Neural progenitor cell (in vitro differentiated cells): ENCODE measurements around the gene ZNF827.

Experiments
- EZH2phosphoT487 ChIP-seq: fragments of 200-600 bp; sonication (generic); IDR thresholded peaks from 2 replicates; pipeline ENCODE4 v1.6.1; 2017; ENCODE audit warnings: antibody characterized with exemption
- TF ChIP-seq, protein P1 (sequence below): fragments of 200-600 bp; sonication (generic); IDR thresholded peaks from 2 replicates; pipeline ENCODE4 v1.5.1; 2017; ENCODE audit warnings: antibody characterized with exemption, mild to moderate bottlenecking

DNA sequence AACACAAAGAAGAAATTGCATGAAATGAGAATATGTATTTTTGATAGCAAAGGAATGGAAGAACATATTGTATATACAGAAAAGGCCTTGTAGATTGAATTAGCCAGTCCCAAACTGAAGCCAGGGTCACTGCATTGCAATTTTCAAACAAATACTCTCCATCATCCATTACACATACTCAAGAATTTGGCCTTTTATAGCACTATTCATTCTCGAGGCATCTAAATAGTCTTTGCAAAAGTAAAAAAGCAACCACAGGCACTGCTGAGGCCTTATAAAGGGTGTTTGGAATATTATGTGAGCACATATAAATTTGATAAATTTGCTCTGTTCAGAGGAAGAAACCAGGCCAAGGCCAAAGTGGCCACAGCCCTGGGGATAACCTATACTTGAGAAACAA, 123.0 kb downstream of the ZNF827 start:
- TF ChIP-seq, protein P1, sequence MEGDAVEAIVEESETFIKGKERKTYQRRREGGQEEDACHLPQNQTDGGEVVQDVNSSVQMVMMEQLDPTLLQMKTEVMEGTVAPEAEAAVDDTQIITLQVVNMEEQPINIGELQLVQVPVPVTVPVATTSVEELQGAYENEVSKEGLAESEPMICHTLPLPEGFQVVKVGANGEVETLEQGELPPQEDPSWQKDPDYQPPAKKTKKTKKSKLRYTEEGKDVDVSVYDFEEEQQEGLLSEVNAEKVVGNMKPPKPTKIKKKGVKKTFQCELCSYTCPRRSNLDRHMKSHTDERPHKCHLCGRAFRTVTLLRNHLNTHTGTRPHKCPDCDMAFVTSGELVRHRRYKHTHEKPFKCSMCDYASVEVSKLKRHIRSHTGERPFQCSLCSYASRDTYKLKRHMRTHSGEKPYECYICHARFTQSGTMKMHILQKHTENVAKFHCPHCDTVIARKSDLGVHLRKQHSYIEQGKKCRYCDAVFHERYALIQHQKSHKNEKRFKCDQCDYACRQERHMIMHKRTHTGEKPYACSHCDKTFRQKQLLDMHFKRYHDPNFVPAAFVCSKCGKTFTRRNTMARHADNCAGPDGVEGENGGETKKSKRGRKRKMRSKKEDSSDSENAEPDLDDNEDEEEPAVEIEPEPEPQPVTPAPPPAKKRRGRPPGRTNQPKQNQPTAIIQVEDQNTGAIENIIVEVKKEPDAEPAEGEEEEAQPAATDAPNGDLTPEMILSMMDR = no peak
- no peak for TF ChIP-seq EZH2phosphoT487
